Occipital lobe (tissue), 2 donors: Measurements from ENCODE around the gene NUMB. TPM values are rescaled to one million over a fixed set of nuclear protein-coding genes. Genes with fewer than 3 reads are reported as not detected.

Experiments used
- DNase-seq: peaks from one replicate; lab custom pipeline; 2025; lab: John Stamatoyannopoulos, UW
- total RNA-seq: library from RNA; depleted of rRNA; stranded (reverse); fragments of >200 nt; gene quantifications from one replicate; pipeline ENCODE4 v1.2.3, GENCODE V29; 2014

NUMB gene
- total RNA-seq, 1 donor from 2014 or later, result 18.7 TPM

- DNase-seq, result no peak
Measured at GRCh38 chr14:73246387-73247150, 211.8 kb downstream of the NUMB start.

- no peak for DNase-seq
Measured at GRCh38 chr14:73245480-73246325, 212.6 kb downstream of the NUMB start.

GRCh38 chr14:73244541-73245290 lies 213.6 kb downstream of the NUMB start:
- no peak for DNase-seq

DNA sequence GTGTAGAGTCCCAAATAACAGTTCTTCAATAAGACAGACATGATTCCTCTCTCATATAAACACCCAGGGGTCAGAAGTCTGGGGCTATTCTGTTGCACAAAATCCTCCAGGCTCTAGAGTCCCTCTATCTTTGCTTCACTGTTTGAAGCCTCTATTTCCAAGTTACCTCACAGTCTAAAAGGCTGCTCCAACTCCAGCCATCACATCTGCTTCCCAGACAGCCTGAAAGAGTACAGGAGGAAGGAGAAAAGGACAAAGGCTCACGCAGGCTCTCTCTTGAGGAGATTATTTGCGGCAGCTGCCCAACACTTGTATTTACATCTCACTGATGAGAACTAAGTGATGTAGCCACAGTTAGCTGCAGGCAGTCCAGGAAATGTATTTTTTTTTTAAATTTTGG lies 214.6 kb downstream of the NUMB start:
- no peak for DNase-seq

DNA sequence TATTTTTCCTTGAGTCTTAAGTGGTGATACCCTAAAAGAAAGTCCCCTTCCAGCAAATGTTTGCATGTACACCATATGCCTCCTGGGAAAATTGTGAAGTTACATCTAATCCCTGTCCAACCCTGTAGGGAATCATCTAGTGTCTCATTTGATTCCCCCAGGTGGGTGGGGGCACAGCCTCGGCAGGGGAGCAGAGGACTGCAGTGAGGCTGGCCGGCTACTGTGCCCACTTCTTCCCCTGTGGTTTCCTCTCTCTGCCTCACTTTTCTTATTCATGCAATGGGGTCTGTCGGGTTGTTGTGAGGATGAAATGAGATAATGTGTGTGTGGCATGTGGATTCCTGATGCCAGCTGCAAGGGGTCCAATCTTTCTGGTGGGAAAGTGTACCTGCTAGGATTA lies 215.0 kb downstream of the NUMB start:
- no peak for DNase-seq

- no peak for DNase-seq
Measured at GRCh38 chr14:73242357-73242901, 215.9 kb downstream of the NUMB start.

- no peak for DNase-seq
Measured at GRCh38 chr14:73241481-73242165, 216.7 kb downstream of the NUMB start.

- no peak for DNase-seq
Measured at GRCh38 chr14:73240816-73241480, 217.4 kb downstream of the NUMB start.

DNA sequence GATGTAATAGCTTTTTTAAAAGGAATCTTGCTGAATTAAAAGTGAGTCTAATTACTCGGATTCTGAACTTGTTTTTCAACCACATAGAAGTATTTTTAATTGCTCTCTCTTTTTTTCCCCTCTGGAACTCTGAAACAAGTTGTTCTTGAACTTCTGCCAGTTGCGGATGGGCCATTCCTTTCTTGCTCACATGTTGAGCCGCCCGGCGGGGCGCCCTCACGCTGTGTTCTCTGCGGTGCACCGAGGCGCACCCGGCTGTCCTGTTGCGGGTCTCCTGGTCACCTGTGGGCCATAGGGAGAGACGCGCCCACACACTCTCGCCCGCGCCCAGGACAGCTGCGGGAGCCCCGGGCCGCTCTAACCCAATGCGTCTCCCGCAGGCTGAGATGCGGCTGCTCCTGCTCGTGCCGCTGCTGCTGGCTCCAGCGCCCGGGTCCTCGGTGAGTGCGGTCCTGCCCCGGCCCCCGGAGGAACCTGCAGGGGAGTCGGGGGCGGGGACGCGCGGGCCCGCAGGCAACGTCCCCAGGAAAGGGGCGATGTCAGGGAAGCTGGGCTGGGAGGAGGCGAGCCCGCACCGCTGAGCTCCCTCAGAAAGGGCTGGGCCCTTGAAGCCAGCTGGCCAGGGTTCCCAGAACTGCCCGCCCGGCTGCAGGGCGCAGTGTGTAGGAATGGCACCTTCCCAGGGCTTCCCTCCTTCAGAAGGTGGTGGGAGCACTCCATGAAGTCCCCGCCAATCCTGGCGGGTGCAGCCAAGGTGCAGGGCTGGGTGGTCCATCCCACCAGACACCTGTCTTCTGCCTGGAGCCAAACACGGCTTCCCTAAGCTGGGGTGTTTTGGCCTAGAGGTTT lies 218.7 kb downstream of the NUMB start:
- DNase-seq, result no peak

DNA sequence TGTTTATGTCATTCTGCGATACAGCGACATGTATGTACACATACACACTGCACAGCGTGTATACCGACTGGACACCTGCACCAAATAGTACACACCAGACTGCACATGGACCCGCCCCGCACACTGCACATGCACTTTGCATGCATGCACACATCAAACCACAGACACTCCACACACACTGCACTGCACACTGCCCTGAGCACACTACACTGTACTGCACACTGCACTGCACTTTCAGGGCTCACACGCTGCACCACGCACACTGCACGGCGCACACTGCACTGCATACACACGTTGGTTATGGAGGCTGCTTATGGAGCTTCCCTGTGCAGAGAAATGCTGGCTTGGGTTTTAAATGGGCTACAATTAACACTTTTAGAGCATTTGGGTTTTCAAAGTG lies 219.4 kb downstream of the NUMB start:
- no peak for DNase-seq

DNA sequence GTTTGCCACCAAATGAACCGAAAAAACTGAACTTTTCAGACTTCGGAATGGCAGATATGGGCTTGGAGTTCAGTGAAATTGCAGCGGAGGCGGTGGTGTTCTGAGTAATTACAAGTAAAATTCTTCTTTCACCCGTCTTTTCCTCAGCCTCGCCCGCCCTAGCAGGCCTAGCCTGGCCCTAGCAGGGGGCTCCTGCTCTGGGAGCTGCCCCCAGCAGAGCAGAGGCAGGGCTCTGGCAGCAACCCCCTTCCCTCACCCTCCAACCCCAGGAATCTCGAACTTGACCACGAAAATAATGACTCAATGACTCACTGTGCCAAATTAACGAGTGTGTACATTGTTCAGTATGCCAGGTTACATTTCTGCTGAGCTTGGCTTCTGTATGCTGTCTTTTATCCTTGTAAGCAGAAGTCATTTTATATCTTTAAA lies 219.9 kb downstream of the NUMB start:
- no peak for DNase-seq

- no peak for DNase-seq
Measured at GRCh38 chr14:73237786-73238423, 220.4 kb downstream of the NUMB start.

- DNase-seq, result no peak
Measured at GRCh38 chr14:73237219-73237785, 221.0 kb downstream of the NUMB start, which contains the start of gene PAPLN. Gene PAPLN (plus strand): TSS chr14:73237506. CDS start chr14:73239779, 2,273 bp downstream.

DNA sequence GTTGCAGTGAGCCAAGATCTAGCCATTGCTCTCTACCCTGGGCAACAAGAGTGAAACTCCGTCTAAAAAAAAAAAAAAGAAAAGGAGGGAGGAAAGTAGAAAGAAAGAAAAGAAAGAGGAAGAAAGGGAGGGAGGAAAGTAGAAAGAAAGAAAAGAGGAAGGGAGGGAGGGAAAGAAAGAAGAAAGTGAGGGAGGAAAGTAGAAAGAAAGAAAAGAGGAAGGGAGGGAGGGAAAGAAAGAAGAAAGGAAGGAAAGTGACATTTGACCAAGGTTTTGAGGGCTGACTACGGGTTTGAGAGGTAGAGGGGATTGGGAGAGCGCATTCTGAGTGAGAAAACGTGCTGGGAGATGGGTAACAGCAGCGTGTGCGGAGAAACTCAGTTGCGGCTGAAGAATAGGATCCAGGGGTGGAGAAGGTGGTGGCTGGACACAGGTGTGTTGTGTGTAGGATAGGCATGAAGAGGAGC lies 221.6 kb downstream of the NUMB start:
- no peak for DNase-seq

DNA sequence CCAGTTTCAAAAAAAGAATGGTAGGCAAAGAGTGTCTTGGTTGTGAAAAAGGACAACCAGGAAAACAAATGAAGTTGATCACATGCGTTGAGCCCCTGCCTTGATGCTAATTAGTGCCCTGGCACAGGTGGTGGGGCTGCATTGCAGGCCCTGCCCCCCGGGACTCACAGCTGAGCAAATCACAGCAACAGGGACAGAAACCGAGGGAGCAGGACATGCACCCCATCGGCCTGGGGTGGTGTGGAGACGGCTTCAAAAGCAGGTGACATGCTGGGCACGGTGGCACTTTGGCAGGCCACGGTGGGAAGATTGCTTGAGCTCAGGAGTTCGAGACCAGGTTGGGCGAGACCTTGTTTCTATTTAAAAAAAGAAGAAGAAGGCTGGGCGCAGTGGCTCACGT lies 222.2 kb downstream of the NUMB start:
- DNase-seq, result no peak

GRCh38 chr14:73235531-73236155 lies 222.7 kb downstream of the NUMB start:
- DNase-seq, result no peak

DNA sequence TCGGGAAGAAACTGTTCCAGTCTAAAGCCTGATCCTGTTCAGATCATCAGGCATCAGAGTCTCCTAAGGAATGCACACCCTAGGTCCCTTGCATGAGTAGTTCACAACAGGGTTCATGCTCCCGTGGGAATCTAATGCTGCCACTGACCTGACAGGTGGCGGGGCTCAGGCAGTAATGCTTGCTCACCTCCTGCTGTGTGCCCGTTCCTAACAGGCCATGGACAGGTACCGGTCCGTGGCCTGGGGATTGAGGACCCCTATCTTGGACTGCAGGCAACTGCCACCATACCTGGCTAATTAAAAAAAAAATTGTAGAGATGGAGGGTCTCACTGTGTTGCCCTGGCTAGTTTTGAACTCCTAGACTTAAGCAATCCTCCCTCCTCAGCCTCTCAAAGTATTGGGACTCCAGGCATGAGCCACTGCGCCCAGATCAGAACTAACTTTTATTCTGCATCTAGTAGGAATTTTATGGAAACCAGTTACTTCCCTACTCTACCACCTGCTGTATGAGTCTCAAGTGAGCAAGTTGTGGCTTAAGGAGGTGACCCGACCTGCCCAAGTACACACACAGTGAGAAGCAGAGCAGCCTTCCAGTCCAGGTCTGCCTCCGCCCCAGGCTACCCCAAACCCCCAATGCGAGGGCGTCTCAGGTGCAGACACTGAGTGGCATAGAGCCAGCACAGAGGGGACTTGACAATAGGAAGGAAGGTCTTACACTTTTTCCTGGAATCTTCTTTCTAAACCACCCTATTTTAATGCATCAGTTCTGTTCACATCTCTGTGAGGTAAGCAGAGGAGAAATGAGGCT lies 223.6 kb downstream of the NUMB start:
- no peak for DNase-seq
